ENCODE data around the gene EMX1.

DNA sequence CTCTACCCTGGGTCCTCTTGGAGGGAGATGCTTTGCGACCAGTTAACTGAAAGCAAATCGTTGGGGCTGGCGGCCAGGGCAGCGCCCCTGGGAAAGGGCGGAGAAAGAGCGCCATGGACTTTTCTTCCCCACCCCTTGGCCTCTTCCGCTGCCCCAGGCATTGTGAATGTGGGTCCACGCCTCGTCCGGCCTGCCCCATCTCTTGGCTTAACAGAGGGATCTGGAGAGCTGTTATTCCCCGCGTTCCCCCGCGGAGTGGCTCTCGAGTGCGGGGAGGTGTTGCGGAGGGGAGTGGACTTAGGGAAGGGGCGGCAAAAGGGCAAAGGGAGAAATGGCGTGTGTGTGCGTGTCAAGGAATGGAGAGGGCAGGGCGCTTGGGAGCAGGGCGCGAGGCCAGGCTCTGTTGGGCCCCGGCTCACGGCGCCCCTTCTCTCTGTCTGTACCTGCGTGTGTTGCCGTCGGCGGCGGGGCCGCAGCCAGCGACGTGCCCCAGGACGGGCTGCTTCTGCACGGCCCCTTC, 6.6 kb downstream of the EMX1 start:
- no peak for TF ChIP-seq POLR2A (IDR thresholded peaks at IDR 0.05)
- TF ChIP-seq, protein P1, sequence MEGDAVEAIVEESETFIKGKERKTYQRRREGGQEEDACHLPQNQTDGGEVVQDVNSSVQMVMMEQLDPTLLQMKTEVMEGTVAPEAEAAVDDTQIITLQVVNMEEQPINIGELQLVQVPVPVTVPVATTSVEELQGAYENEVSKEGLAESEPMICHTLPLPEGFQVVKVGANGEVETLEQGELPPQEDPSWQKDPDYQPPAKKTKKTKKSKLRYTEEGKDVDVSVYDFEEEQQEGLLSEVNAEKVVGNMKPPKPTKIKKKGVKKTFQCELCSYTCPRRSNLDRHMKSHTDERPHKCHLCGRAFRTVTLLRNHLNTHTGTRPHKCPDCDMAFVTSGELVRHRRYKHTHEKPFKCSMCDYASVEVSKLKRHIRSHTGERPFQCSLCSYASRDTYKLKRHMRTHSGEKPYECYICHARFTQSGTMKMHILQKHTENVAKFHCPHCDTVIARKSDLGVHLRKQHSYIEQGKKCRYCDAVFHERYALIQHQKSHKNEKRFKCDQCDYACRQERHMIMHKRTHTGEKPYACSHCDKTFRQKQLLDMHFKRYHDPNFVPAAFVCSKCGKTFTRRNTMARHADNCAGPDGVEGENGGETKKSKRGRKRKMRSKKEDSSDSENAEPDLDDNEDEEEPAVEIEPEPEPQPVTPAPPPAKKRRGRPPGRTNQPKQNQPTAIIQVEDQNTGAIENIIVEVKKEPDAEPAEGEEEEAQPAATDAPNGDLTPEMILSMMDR (IDR thresholded peaks at IDR 0.05): no peak

All from esophagus squamous epithelium (tissue), 4 donors.